Thymus (tissue), 11 donors: ENCODE measurements around the gene SLN. TPM values are rescaled to one million over a fixed set of nuclear protein-coding genes. Genes with fewer than 3 reads are reported as not detected.

Source experiments
- DNase-seq, 9 donors: peaks; one replicate each; pipeline ENCODE4 v3.0.0-alpha.2; 2013; ENCODE audit warnings: low spot score in 9 of 9, low read depth in 6 of 9, missing footprints in 1 of 9
- H3K27ac ChIP-seq, 2 donors: one replicate each; pipeline ENCODE4 v1.5.1; 2013; ENCODE audit warnings: control low read depth in 1 of 2, low read depth in 1 of 2, low read length in 1 of 2, mild to moderate bottlenecking in 1 of 2, moderate library complexity in 1 of 2
- H3K27me3 ChIP-seq, 2 donors: one replicate each; pipeline ENCODE4 v1.5.1; 2013; ENCODE audit warnings: low read length in 1 of 2; ENCODE audit not compliant: control insufficient read depth in 2 of 2, insufficient read depth in 1 of 2
- H3K36me3 ChIP-seq, 2 donors: one replicate each; pipeline ENCODE4 v1.5.1; 2013; ENCODE audit warnings: low read length in 1 of 2, mild to moderate bottlenecking in 1 of 2, moderate library complexity in 1 of 2; ENCODE audit not compliant: control insufficient read depth in 2 of 2, insufficient read depth in 2 of 2
- H3K4me1 ChIP-seq, 2 donors: one replicate each; pipeline ENCODE4 v1.5.1; 2013; ENCODE audit warnings: low read length in 2 of 2; ENCODE audit not compliant: control insufficient read depth in 2 of 2, insufficient read depth in 2 of 2
- H3K4me3 ChIP-seq, 2 donors: one replicate each; pipeline ENCODE4 v1.5.1; 2013; ENCODE audit warnings: low read length in 2 of 2, control low read depth in 1 of 2, mild to moderate bottlenecking in 1 of 2
- H3K9me3 ChIP-seq, 2 donors: one replicate each; pipeline ENCODE4 v1.5.1; 2013; ENCODE audit warnings: low read length in 1 of 2, mild to moderate bottlenecking in 1 of 2; ENCODE audit not compliant: control insufficient read depth in 2 of 2, insufficient read depth in 1 of 2
- WGBS: extraction: QIAGEN DNeasy Blood & Tissue Kit; methylation state at CpG from one replicate; pipeline ENCODE4 v1.1.7; 2013; 5-methylcytosine and 5-hydroxymethylcytosine counted together
- polyA plus RNA-seq: library from polyadenylated mRNA; stranded (reverse); fragments of 200-250 nt; gene quantifications from one replicate; pipeline ENCODE4 v1.2.3, GENCODE V29; 2013
- total RNA-seq: library from RNA; stranded (reverse); fragments of 120-200 nt; gene quantifications from one replicate; pipeline ENCODE4 v1.2.4, GENCODE V29; 2013
- donor health status: healthy.

Gene SLN
- total and polyA plus RNA-seq, 2 donors, result 2.6 to 8.7 TPM

- DNase-seq, result no peak
- no peaks in the 10 kb centered on the region for H3K27me3 ChIP-seq
- no peaks in the 10 kb centered on the region for H3K9me3 ChIP-seq
- no peaks in the 10 kb centered on the region for H3K36me3 ChIP-seq
- 91% methylated on average over 4 of the region's 4 CpGs for WGBS
- no peaks in the 10 kb centered on the region for H3K4me1 ChIP-seq
- no peak overlapping the region for H3K4me3 ChIP-seq
- H3K27ac ChIP-seq, result no peak overlapping the region
Observed at GRCh38 chr11:107679255-107680024, 32.4 kb downstream of the SLN start.

GRCh38 chr11:107678632-107678971 lies 33.3 kb downstream of the SLN start:
- no peaks in the 10 kb centered on the region for H3K9me3 ChIP-seq
- WGBS, result 89% methylated on average over 6 of the region's 6 CpGs
- H3K36me3 ChIP-seq, result no peaks in the 10 kb centered on the region
- no peak for DNase-seq
- no peak overlapping the region for H3K4me3 ChIP-seq
- H3K27me3 ChIP-seq, result no peaks in the 10 kb centered on the region
- H3K4me1 ChIP-seq, result no peaks in the 10 kb centered on the region
- no peak overlapping the region for H3K27ac ChIP-seq

- no peaks in the 10 kb centered on the region for H3K9me3 ChIP-seq
- WGBS, result 92% methylated on average over 7 of the region's 7 CpGs
- no peaks in the 10 kb centered on the region for H3K27me3 ChIP-seq
- no peak for DNase-seq
- no peak overlapping the region for H3K4me3 ChIP-seq
- no peaks in the 10 kb centered on the region for H3K36me3 ChIP-seq
- no peak overlapping the region for H3K27ac ChIP-seq
- no peaks in the 10 kb centered on the region for H3K4me1 ChIP-seq
Observed at GRCh38 chr11:107677924-107678631, 33.8 kb downstream of the SLN start.

- DNase-seq, result no peak
- Histone ChIP-seq H3K4me1 (no peaks in the 10 kb centered on the region), H3K4me3 (no peak overlapping the region), H3K36me3 (no peaks in the 10 kb centered on the region), H3K27ac (no peak overlapping the region), H3K27me3 (no peaks in the 10 kb centered on the region), H3K9me3 (no peaks in the 10 kb centered on the region)
- 83% methylated on average over 8 of the region's 8 CpGs for WGBS
Observed at GRCh38 chr11:107676336-107677057, 35.4 kb downstream of the SLN start.

- no peak for DNase-seq
- WGBS, result 94% methylated on average over 2 of the region's 2 CpGs
- H3K27me3 ChIP-seq, result no peaks in the 10 kb centered on the region
Observed at GRCh38 chr11:107675902-107676301, 36.0 kb downstream of the SLN start.

GRCh38 chr11:107669893-107670601 lies 41.8 kb downstream of the SLN start:
- Histone ChIP-seq H3K36me3 (no peaks in the 10 kb centered on the region), H3K9me3 (no peaks in the 10 kb centered on the region)
- no peak for DNase-seq

More at GRCh38 chr11:107675902-107676301, 36.0 kb downstream of the SLN start:
- Histone ChIP-seq H3K4me3 (no peak overlapping the region), H3K27ac (no peak overlapping the region), H3K36me3 (no peaks in the 10 kb centered on the region), H3K4me1 (no peaks in the 10 kb centered on the region), H3K9me3 (no peaks in the 10 kb centered on the region)

GRCh38 chr11:107669191-107669740 lies 42.6 kb downstream of the SLN start:
- WGBS, result 96% methylated on average over 11 of the region's 11 CpGs
- Histone ChIP-seq H3K27ac (no peak overlapping the region), H3K9me3 (no peaks in the 10 kb centered on the region), H3K27me3 (no peaks in the 10 kb centered on the region), H3K4me3 (no peak overlapping the region), H3K36me3 (no peaks in the 10 kb centered on the region), H3K4me1 (no peaks in the 10 kb centered on the region)
- DNase-seq, result no peak

More at GRCh38 chr11:107669893-107670601, 41.8 kb downstream of the SLN start:
- Histone ChIP-seq H3K27ac (no peak overlapping the region), H3K4me1 (no peaks in the 10 kb centered on the region), H3K27me3 (no peaks in the 10 kb centered on the region), H3K4me3 (no peak overlapping the region)
- 75% methylated on average over 4 of the region's 4 CpGs for WGBS

- no peak overlapping the region for H3K4me3 ChIP-seq
- no peaks in the 10 kb centered on the region for H3K27me3 ChIP-seq
- no peak for DNase-seq
- H3K36me3 ChIP-seq, result no peaks in the 10 kb centered on the region
- no peak overlapping the region for H3K27ac ChIP-seq
- no peaks in the 10 kb centered on the region for H3K9me3 ChIP-seq
- WGBS, result 69% methylated on average over 8 of the region's 8 CpGs
- no peaks in the 10 kb centered on the region for H3K4me1 ChIP-seq
Observed at GRCh38 chr11:107666911-107667613, 44.8 kb downstream of the SLN start.
